Measurements from ENCODE around the gene CMTM8.
"Not testable (repeated sequence)": the region's sequence is repeated elsewhere in the genome, so short reads cannot be mapped to it uniquely, and the experiment has no call there.

CMTM8 gene, protein sequence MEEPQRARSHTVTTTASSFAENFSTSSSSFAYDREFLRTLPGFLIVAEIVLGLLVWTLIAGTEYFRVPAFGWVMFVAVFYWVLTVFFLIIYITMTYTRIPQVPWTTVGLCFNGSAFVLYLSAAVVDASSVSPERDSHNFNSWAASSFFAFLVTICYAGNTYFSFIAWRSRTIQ

GRCh38 chr3:32238453-32239306 is at the start of gene CMTM8:
Gene CMTM8 (plus strand): TSS chr3:32238680. CDS start chr3:32238973, 293 bp downstream.
- no peak for DNase-seq (ENCODE audit: low read depth, low spot score)

DNA sequence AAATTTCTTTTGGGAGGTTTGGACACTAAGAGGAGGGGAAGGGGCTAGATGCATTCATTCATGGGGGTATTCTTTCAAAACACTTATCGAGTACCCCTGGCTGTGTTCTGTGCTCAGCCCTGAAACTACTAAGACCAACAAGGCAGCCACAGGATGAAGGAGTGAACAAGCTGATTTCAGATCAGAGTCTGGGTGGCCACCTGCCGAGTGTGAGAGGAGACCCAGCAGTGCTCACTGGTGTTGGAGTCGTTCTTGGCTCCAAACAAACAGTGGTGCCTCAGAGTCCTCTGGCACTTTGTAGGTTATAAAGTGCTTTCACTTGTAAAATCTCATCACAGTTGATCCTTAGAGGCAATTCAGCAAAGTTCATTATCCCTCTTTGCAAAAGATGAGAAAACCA is 48.8 kb upstream of the CMTM8 start:
- DNase-seq (ENCODE audit: low read depth, low spot score), result no peak

DNA sequence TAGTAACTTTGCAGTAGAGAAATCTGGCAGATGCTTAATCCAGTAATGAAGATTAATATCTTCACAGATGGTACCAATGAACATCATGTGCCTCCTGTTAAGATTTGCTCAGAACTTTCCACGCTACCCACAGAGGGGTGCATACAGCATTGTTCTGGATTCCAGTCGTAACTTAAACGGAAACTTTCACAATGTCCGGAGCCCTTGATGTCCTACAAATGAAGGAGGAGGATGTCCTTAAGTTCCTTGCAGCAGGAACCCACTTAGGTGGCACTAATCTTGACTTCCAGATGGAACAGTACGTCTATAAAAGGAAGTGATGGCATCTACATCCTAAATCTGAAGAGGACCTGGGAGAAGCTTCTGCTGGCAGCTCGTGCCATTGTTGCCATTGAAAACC is 47.9 kb upstream of the CMTM8 start:
- not testable (repeated sequence) for DNase-seq (ENCODE audit: low read depth, low spot score)

DNA sequence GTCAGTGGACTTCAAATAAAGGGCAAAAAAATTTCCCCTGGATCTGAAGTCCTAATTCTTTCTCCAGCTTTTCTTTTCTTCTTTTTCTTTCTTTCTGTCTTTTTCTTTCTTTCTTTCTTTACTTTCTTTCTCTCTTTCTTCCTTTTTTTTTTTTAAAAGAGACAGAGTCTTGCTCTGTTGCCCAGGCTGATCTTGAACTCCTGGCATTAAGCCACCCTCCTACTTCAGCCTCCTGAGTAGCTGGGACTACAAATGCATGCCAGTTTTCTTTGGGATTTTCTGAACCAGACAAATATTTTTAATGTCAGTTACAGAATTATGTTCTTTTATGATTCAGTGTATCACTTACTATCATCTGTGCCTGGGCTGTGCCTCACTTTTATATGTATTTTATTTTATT is 45.4 kb upstream of the CMTM8 start:
- DNase-seq (ENCODE audit: low read depth, low spot score), result no peak

DNA sequence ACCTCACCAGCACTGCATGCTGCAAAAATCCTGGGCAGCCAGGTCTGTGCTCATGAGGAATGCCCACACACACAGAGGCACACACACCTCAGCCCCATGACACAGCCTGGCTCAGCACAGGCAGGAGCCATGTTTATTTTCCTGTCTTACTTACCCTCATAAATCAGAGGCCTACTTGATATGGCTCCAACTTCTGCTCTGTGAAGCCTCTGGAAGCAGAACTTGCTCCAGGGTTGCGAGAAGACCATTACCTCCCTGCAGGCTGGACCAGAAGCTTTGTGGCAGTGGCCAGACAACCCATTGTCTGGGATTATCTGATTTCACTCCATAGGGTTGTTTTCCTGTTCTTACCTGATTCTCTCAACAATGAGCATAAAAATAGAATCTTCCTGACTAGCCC is 43.8 kb upstream of the CMTM8 start:
- no peak for DNase-seq (ENCODE audit: low read depth, low spot score)

DNA sequence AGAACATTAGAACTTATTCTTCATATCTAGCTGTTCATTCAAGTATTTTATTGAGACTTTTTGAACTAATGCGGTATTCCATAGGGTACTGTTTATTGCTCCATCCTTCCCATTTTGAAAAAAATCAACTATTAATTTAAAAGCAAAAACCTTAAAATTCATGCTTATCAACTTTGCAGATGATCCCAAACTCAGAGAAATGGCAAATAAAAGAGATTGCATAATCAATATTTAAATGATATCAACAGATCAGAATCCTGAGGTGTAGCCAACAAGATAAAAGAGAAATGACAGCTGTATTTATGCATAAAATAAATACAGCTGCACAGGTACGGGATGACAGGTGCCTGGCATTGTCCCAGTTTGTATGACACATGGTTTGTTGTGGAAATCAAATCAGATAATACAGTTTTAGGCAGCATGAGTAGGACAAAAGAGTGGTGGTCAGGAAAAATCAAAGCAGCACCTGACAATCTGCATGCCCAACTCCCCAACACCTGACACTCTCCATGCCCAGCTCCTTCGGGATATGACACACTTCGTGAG is 42.4 kb upstream of the CMTM8 start:
- no peak for DNase-seq (ENCODE audit: low read depth, low spot score)

DNA sequence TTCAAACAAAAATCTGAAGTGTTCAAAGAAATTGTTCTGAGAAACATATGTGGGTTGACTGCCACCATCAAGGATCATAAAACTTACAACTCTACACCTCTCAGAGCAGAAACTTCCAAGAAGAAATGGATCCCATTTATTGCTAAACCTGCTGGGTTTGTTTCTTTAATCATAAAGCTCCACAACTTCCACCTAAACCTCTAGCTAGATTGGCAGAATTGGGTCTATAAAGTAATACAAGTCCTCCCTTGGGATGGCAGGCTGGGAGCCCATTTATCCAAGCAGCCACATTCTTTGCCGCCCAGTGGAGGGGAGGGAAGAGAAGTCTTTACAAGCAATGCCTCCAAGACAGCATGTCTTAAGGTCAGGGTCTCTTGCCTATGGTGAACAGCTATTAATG is 40.5 kb upstream of the CMTM8 start:
- DNase-seq (ENCODE audit: low read depth, low spot score), result no peak

- DNase-seq (ENCODE audit: low read depth, low spot score), result no peak
Observed at GRCh38 chr3:32198714-32199113, 39.8 kb upstream of the CMTM8 start.

DNA sequence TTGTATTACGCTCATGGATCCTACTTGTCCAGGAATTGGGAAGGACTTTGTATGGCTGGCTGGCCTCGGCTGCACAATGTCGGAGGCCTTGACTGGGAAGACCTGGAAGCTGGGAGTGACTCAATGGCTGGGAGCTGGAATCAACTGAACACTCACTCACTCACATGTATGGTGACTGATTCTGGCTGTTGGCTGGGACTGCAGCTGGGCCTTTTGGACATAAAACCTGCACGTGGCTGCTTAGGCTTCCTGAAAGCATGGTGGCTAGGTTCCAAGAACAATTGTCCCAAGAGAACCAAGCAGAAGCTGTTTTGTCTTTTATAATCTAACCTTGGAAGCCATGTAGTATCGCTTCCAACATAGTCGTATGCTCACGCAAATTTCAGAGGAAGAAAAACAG is 38.0 kb upstream of the CMTM8 start:
- no peak for DNase-seq (ENCODE audit: low read depth, low spot score)

DNA sequence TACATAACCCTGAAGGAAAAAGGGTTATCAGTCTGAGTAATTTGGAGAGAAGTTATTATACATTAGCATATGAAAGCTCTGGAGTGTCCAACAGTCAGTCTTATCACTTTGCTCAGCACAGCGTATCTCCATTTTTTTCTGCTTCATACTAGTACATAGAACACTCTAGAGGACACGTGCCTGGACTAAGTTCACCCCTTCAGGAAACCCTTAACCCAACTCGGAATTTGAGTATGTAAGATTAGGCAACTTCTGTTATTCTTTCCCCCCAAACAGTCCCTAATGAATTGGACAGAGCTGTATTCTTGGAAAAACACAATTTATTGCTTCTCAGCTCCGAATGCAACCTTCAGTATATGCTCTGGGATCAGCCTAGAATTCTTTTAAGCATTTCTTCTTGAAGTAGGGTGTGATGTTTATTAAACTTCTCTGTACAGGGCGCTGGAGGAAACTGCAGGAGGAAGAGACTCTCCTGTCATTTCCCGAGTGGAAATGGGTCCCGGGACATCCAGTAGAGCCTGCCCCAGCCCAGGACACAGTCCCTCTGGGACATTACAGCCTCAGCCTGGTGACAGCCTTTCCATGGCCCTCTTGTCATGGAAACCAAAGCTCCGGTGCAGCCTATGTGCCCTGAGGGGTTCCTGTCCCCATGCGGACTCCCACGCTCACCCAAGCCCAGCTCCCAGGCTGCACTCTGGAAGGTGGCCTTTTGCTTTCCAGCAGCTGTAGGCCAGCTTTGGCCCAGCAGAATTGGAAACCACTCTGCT is 37.3 kb upstream of the CMTM8 start:
- DNase-seq (ENCODE audit: low read depth, low spot score), result no peak

DNA sequence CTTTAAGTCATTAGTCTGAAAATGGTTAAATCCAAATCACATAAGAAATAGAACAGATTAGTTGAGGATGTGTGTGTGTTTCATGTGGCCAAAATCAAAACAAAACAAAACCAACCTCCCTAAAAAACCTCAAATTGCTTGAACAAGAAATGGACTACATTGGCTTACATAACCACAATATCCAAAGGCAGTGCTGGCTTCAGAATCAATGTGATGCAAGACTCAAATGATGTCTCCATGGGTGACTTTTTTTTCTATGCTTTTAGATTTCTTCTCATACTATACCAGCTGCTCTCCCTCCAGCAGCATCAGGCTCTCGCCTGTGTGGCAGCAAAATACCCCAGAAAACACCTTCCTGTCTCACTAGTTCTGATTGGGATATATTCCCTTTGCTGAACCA is 36.0 kb upstream of the CMTM8 start:
- no peak for DNase-seq (ENCODE audit: low read depth, low spot score)

- no peak for DNase-seq (ENCODE audit: low read depth, low spot score)
Observed at GRCh38 chr3:32203854-32204253, 34.6 kb upstream of the CMTM8 start.

DNA sequence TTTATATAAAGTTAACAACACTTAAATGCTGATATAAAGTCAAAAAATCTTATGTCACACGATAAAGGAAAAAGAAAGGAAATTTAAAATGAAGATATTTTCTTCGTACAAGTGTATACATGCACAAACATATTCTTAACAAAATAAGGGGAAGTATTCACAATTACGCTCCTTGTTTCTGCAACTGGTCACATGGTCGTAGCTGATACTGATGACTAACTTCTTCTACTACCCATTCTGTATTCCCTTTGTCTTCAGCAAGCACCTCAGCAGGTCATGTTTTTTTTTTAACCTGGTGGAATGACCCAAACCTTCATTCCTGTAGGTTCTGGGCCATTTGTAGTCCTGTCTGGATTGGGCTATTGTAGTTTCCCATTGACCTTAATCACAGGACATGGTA is 30.0 kb upstream of the CMTM8 start:
- DNase-seq (ENCODE audit: low read depth, low spot score), result no peak

DNA sequence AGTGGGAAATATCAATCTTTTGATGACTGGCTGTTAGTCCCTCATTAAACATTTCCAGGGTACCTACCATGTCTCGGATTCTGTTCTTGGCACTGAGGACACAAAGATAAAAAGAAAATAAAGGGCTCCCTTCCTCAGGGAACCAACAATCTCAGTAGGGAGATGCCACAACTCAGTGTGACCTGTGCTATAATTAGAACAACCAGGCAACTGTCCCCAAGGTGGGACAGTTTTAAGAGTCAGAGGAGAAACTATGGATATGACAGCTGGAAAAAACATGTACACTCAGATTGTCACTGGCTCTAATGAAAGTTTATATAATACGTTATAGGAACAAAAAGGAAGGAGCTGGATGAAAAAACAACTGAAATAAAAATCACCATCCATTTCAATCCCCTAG is 23.3 kb upstream of the CMTM8 start:
- DNase-seq (ENCODE audit: low read depth, low spot score), result no peak

- no peak for DNase-seq (ENCODE audit: low read depth, low spot score)
Observed at GRCh38 chr3:32216172-32216783, 22.2 kb upstream of the CMTM8 start.

DNA sequence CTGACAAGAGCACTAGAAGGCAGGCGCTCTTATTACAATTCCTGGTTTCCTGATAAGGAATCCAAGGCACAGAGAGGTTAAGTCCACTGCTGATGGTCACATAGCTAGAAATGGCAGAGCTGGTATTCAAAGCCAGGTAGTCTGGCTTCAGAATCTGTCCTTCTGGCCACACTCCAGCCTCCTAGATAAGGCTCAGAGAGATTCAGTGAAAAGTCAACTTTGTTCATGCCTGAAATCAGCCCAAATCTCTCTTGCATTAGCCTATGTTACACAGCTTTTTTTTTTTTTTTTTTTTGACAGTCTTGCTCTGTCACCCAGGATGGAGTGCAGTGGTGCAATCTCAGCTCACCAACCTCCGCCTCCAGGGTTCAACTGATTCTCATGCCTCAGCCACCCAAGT is 21.1 kb upstream of the CMTM8 start:
- no peak for DNase-seq (ENCODE audit: low read depth, low spot score)

DNA sequence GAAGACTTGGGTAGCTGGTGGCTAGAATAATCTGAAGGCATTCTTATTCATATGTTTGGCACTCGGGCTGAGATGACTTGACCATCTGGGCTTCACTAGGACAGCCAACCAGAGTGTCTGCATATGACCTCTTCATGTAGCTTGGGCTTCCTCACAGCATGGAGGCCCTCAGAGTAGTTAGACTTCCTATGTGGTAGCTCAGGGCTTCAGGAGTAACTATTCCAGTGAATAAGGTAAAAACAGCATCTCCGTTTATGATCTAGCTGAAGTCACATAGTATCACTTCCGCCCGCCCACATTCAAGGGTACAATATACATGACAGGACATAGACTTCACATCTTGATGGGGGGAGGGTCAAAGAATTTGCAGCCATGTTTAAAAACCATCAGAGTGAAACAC is 18.9 kb upstream of the CMTM8 start:
- no peak for DNase-seq (ENCODE audit: low read depth, low spot score)

DNA sequence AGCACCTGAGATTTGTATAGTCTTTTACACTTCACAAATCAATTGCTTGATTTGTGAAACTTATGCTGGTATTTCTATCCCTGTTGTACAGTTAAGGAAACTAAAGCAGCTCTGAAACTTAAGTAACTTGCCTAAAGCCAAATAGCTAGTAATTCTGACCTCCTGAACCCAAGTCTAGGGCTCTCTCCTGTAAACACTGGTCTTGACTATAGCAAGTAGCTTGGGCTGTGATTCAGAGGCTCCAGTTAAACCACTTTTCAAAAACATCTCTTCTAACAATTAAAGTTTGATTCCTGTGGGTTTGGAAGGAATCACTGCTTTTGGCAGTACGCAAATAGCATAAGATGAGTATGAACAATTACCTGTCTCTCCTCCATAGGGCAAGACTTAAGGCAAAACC is 18.5 kb upstream of the CMTM8 start:
- DNase-seq (ENCODE audit: low read depth, low spot score), result no peak

DNA sequence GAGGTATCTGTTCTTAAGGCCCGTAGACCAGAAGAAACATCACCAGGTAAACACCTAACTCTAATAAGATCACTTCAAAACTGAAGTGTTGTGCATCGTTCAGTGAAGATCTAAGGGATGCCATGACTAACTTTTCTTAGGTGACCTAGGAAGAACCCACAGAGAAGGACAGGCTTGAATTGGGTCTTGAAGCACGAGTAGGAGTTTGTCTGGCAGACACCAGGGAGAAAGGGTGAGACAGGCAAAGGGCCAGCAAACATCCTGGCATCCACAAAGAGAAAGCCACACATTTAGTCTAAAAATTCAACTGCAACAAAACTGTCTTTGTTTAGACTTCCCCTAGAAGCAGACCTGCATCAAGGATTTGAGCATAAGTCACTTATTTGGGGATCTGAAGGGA is 15.5 kb upstream of the CMTM8 start:
- DNase-seq (ENCODE audit: low read depth, low spot score), result no peak

- no peak for DNase-seq (ENCODE audit: low read depth, low spot score)
Observed at GRCh38 chr3:32224016-32224516, 14.4 kb upstream of the CMTM8 start.

GRCh38 chr3:32226875-32227500 is 11.5 kb upstream of the CMTM8 start:
- DNase-seq (ENCODE audit: low read depth, low spot score), result peak; percentile 72

Data from brain pericyte (primary cell).